Trophoblast cell (in vitro differentiated cells and primary cell): ENCODE measurements around the gene EPHB2.
A peak's percentile ranks its signal among the peaks of the same experiment; 100 is the strongest.

Source experiments
- DNase-seq, 2 donors: peaks; one replicate each; pipeline ENCODE4 v3.0.0-alpha.2; 2016
- H2AFZ ChIP-seq: 2 replicates; pipeline ENCODE4 v1.6.1; 2013; ENCODE audit warnings: low read length, moderate library complexity, mild to moderate bottlenecking; ENCODE audit not compliant: insufficient read depth, poor library complexity
- H2AK5ac ChIP-seq: 2 replicates; pipeline ENCODE4 v1.6.1; 2013; ENCODE audit warnings: mild to moderate bottlenecking, low read length
- H2BK120ac ChIP-seq: 2 replicates; pipeline ENCODE4 v1.6.1; 2013; ENCODE audit warnings: low read length, mild to moderate bottlenecking, moderate library complexity; ENCODE audit not compliant: insufficient read depth, poor library complexity
- H2BK12ac ChIP-seq: 2 replicates; pipeline ENCODE4 v1.6.1; 2013; ENCODE audit warnings: mild to moderate bottlenecking, low read length, moderate library complexity
- H2BK5ac ChIP-seq: 2 replicates; pipeline ENCODE4 v1.6.1; 2013; ENCODE audit warnings: low read length, low read depth, moderate library complexity, mild to moderate bottlenecking; ENCODE audit not compliant: poor library complexity
- H3K14ac ChIP-seq: 2 replicates; pipeline ENCODE4 v1.6.1; 2013; ENCODE audit warnings: mild to moderate bottlenecking, low read length
- H3K18ac ChIP-seq: 2 replicates; pipeline ENCODE4 v1.6.1; 2013; ENCODE audit warnings: mild to moderate bottlenecking, low read length
- H3K23ac ChIP-seq: 2 replicates; pipeline ENCODE4 v1.6.1; 2013; ENCODE audit warnings: low read length
- H3K27ac ChIP-seq: 2 replicates; pipeline ENCODE4 v1.5.1; 2013; ENCODE audit warnings: low read depth, mild to moderate bottlenecking, inconsistent platforms, low read length, moderate library complexity
- H3K27me3 ChIP-seq: 2 replicates; pipeline ENCODE4 v1.6.1; 2013; ENCODE audit warnings: inconsistent platforms, mild to moderate bottlenecking, low read length, moderate library complexity; ENCODE audit not compliant: insufficient read depth
- H3K36me3 ChIP-seq, 2 experiments: 1 replicate in 1 of 2; 2 replicates in 1 of 2; pipeline ENCODE4 v1.6.1; 2013; ENCODE audit warnings: low read length in 2 of 2, mild to moderate bottlenecking in 2 of 2, moderate library complexity in 1 of 2; ENCODE audit not compliant: insufficient read depth in 2 of 2, control insufficient read depth in 1 of 2
- H3K4ac ChIP-seq: 2 replicates; pipeline ENCODE4 v1.6.1; 2013; ENCODE audit warnings: low read depth, mild to moderate bottlenecking, low read length, moderate library complexity
- H3K4me1 ChIP-seq, 2 experiments: 1 replicate in 1 of 2; 2 replicates in 1 of 2; pipeline ENCODE4 v1.6.1; 2013; ENCODE audit warnings: low read length in 2 of 2, mild to moderate bottlenecking in 2 of 2, moderate library complexity in 1 of 2; ENCODE audit not compliant: insufficient read depth in 2 of 2, control insufficient read depth in 1 of 2
- H3K4me2 ChIP-seq: 2 replicates; pipeline ENCODE4 v1.6.1; 2013; ENCODE audit warnings: inconsistent platforms, mild to moderate bottlenecking, low read length, moderate library complexity
- H3K4me3 ChIP-seq: 2 replicates; pipeline ENCODE4 v1.5.1; 2013; ENCODE audit warnings: mild to moderate bottlenecking, low read depth, low read length, inconsistent platforms
- H3K79me1 ChIP-seq: one replicate; pipeline ENCODE4 v1.6.1; 2013; ENCODE audit warnings: low read length
- H3K79me2 ChIP-seq: 2 replicates; pipeline ENCODE4 v1.6.1; 2013; ENCODE audit warnings: low read length, mild to moderate bottlenecking; ENCODE audit not compliant: control insufficient read depth, insufficient read depth, poor library complexity
- H3K9ac ChIP-seq: 2 replicates; pipeline ENCODE4 v1.6.1; 2013; ENCODE audit warnings: mild to moderate bottlenecking, low read length
- H3K9me3 ChIP-seq: 2 replicates; pipeline ENCODE4 v1.6.1; 2013; ENCODE audit warnings: low read depth, mild to moderate bottlenecking, control low read depth, inconsistent platforms, low read length; ENCODE audit not compliant: insufficient read depth
- H4K12ac ChIP-seq: 2 replicates; pipeline ENCODE4 v1.6.1; 2013; ENCODE audit warnings: low read depth, mild to moderate bottlenecking, low read length, moderate library complexity
- H4K8ac ChIP-seq: 2 replicates; pipeline ENCODE4 v1.6.1; 2013; ENCODE audit warnings: low read depth, mild to moderate bottlenecking, low read length, moderate library complexity
- H4K91ac ChIP-seq: one replicate; pipeline ENCODE4 v1.6.1; 2013; ENCODE audit warnings: low read depth, mild to moderate bottlenecking, low read length, moderate library complexity
- WGBS: extraction: QIAGEN DNeasy Blood & Tissue Kit; methylation state at CpG from one replicate; pipeline ENCODE4 v1.1.7; 2013; ENCODE audit warnings: missing lambda C conversion rate; ENCODE audit not compliant: insufficient read length, insufficient coverage; ENCODE audit errors: extremely low coverage; 5-methylcytosine and 5-hydroxymethylcytosine counted together

Gene EPHB2

DNA sequence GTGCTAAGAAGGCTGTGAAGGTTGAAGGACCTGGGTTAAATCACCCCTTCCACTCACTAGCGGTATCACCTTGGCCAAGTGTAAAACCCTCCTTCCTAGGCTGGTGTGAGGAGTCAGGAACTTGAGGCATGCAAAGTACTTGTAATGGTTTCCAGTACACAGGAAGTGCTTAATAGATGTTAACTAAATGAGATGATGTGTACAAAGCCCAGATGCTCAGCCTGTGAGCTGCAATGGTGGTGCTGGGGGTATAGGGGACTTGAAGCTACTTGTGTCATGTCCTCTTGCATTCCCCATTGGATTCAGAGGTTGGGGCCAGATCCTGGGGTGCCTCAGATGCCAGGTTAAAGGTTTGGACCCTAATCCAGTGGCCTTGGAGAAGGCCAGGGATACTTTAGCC is 75.5 kb downstream of the EPHB2 start:
- DNase-seq = peak; percentile 81 to 88
- no peak overlapping the region for H2BK120ac ChIP-seq
- WGBS = no CpG with 5 or more reads among the region's 1 CpG
- H3K4ac ChIP-seq = no peak overlapping the region
- no peak overlapping the region for H3K4me2 ChIP-seq
- H3K14ac ChIP-seq = no peak overlapping the region
- H4K12ac ChIP-seq = no peak overlapping the region
- H3K18ac ChIP-seq = no peak overlapping the region
- no peaks in the 10 kb centered on the region for H3K79me2 ChIP-seq
- no peak overlapping the region for H2AFZ ChIP-seq
- H3K27ac ChIP-seq = no peak overlapping the region
- no peak overlapping the region for H3K23ac ChIP-seq
- H3K27me3 ChIP-seq = no peaks in the 10 kb centered on the region
- no peaks in the 10 kb centered on the region for H3K36me3 ChIP-seq
- H3K9me3 ChIP-seq = no peaks in the 10 kb centered on the region
- no peak overlapping the region for H4K8ac ChIP-seq
- H2BK5ac ChIP-seq = no peak overlapping the region
- H3K4me1 ChIP-seq = peaks cover 21 to 24% of the 10 kb centered on the region in 2 experiments
- no peak overlapping the region for H2BK12ac ChIP-seq
- no peak overlapping the region for H2AK5ac ChIP-seq
- H3K9ac ChIP-seq = no peak overlapping the region
- no peak overlapping the region for H3K4me3 ChIP-seq
- H4K91ac ChIP-seq = no peak overlapping the region
- H3K79me1 ChIP-seq = peaks cover 6% of the 10 kb centered on the region

DNA sequence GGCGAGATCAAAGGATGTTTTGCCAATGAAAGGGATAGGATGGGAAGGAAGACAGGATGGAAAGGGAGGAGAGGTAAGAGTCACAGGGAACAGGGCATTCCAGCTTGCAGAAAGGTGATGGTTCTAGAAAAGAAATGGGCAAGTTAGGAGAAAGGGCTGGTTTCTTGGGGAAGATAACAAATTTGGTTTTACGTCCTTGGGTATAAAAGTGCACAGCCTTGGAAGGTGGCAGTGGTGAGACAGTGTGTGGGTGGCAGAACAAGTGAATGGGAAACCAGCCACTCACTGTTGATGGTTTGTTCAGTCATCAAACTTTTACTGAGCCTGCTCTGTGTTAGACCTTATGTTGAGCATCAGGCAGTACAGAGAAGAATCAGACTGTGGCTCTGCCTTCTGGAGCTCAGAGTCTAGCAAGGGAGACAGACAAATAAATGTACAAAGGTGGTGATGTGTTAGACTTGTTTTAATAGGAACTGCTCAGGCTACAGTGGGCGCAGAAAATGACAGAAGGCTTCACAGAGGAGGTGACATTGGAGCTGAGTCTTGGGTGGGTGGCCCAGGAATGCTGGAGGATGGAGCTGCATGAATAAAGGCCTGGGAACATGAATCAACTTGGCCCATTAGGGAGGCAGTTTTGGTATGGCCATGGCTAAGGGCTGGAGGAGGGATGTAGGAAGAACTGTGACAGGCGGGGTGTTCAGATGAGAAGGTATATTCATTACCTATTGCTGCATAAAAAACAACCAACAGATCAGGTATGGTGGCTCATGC is 76.3 kb downstream of the EPHB2 start:
- H4K12ac ChIP-seq = no peak overlapping the region
- H3K9ac ChIP-seq = no peak overlapping the region
- H3K27ac ChIP-seq = no peak overlapping the region
- no peaks in the 10 kb centered on the region for H3K9me3 ChIP-seq
- H3K18ac ChIP-seq = no peak overlapping the region
- no peak overlapping the region for H2AK5ac ChIP-seq
- no peaks in the 10 kb centered on the region for H3K36me3 ChIP-seq
- H3K4me3 ChIP-seq = no peak overlapping the region
- no peak overlapping the region for H3K4ac ChIP-seq
- peak in 1 of 2 donors; percentile 47 for DNase-seq
- peaks cover 21 to 24% of the 10 kb centered on the region in 2 experiments for H3K4me1 ChIP-seq
- H2BK12ac ChIP-seq = no peak overlapping the region
- whole genome bisulfite sequencing = no CpG with 5 or more reads among the region's 4 CpGs
- no peaks in the 10 kb centered on the region for H3K27me3 ChIP-seq
- H2BK120ac ChIP-seq = no peak overlapping the region
- H3K4me2 ChIP-seq = no peak overlapping the region
- H2BK5ac ChIP-seq = no peak overlapping the region
- peaks cover 6% of the 10 kb centered on the region for H3K79me1 ChIP-seq
- no peak overlapping the region for H2AFZ ChIP-seq
- H4K91ac ChIP-seq = peak overlapping the region; percentile 26
- no peak overlapping the region for H3K23ac ChIP-seq
- no peaks in the 10 kb centered on the region for H3K79me2 ChIP-seq
- H4K8ac ChIP-seq = no peak overlapping the region
- H3K14ac ChIP-seq = no peak overlapping the region

DNA sequence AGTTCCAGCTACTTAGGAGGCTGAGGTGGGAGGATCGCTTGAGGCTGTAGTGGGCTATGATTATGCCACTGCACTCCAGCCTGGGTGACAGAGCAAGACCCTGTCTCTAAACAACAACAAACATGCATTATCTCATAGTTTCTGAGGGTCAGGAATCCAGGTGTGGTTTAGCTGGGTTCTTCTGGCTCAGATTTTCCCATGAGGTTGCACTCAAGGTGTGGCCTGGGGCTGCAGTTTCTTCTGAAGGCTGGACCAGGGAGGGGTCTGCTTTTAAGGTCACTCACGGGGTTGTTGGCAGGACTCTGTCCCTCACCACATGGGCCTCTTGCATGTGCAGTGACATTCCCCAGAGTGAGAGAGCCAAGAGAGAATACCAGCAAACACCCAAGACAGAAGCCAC is 77.0 kb downstream of the EPHB2 start:
- Histone ChIP-seq H4K91ac (peak overlapping the region; percentile 48), H2AFZ (no peak overlapping the region), H3K14ac (no peak overlapping the region), H2AK5ac (no peak overlapping the region), H2BK5ac (no peak overlapping the region), H2BK12ac (no peak overlapping the region), H4K8ac (no peak overlapping the region), H2BK120ac (no peak overlapping the region), H3K9me3 (no peaks in the 10 kb centered on the region), H3K27me3 (no peaks in the 10 kb centered on the region), H3K4me3 (no peak overlapping the region), H3K79me2 (no peaks in the 10 kb centered on the region), H3K9ac (no peak overlapping the region), H3K36me3 (no peaks in the 10 kb centered on the region), H4K12ac (no peak overlapping the region), H3K4me1 (peaks cover 21 to 25% of the 10 kb centered on the region in 2 experiments), H3K18ac (no peak overlapping the region), H3K4ac (no peak overlapping the region), H3K27ac (no peak overlapping the region), H3K23ac (no peak overlapping the region), H3K79me1 (peaks cover 6% of the 10 kb centered on the region), H3K4me2 (no peak overlapping the region)
- peak; percentile 83 to 90 for DNase-seq
- WGBS = no CpG with 5 or more reads among the region's 2 CpGs

DNA sequence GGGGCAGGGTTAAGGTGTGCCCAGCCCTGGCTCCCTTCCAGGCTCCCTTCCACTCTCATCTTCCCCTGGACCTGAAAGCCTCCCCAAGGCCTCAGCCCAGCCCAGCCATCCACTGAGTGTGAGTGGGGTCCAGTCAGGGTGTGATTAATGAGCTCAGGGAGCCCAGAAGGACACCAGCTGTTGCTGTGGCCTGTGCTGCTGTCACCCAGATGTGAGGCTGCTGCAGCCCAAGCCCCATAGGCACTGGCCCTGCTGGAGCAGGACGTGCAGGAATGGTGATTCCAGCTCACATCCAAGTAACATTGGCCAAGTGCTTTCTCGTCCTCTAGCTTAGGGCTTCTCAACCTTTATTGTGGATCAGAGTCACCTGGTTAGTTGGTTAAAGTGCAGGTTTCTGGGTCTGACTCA is 77.6 kb downstream of the EPHB2 start:
- Histone ChIP-seq H3K4ac (no peak overlapping the region), H2AK5ac (peak overlapping the region; percentile 61), H3K4me2 (no peak overlapping the region), H3K23ac (no peak overlapping the region), H3K14ac (peak overlapping the region; percentile 44), H3K4me3 (no peak overlapping the region), H4K91ac (peak overlapping the region; percentile 48), H2BK12ac (peak overlapping the region; percentile 23), H3K79me1 (peaks cover 6% of the 10 kb centered on the region), H3K4me1 (peaks cover 21 to 31% of the 10 kb centered on the region in 2 experiments), H3K27ac (no peak overlapping the region), H4K12ac (no peak overlapping the region), H2AFZ (no peak overlapping the region), H3K18ac (peak overlapping the region; percentile 0), H3K36me3 (no peaks in the 10 kb centered on the region), H3K79me2 (no peaks in the 10 kb centered on the region), H2BK5ac (no peak overlapping the region), H4K8ac (no peak overlapping the region), H3K9me3 (no peaks in the 10 kb centered on the region), H3K27me3 (no peaks in the 10 kb centered on the region), H2BK120ac (peak overlapping the region; percentile 5), H3K9ac (no peak overlapping the region)
- DNase-seq = peak; percentile 83 to 84
- WGBS = no CpG with 5 or more reads among the region's 2 CpGs
